Glutamatergic neuron (in vitro differentiated cells): ENCODE results near the gene TRIM9. TPM values are rescaled to one million over a fixed set of nuclear protein-coding genes. Genes with fewer than 3 reads are reported as not detected.

Source experiments
- DNase-seq: peaks from one replicate; pipeline ENCODE4 v3.0.0; 2022
- H3K27ac Mint-ChIP-seq: one replicate; pipeline ENCODE4 v1.8.0; 2020; ENCODE audit warnings: mild to moderate bottlenecking, mixed read lengths, inconsistent platforms; ENCODE audit not compliant: unreplicated experiment
- H3K27me3 Mint-ChIP-seq: one replicate; pipeline ENCODE4 v1.8.0; 2020; ENCODE audit warnings: mild to moderate bottlenecking, moderate library complexity, mixed read lengths, inconsistent platforms; ENCODE audit not compliant: unreplicated experiment
- H3K36me3 Mint-ChIP-seq: one replicate; pipeline ENCODE4 v1.8.0; 2020; ENCODE audit warnings: mild to moderate bottlenecking, mixed read lengths, inconsistent platforms; ENCODE audit not compliant: unreplicated experiment
- H3K4me1 Mint-ChIP-seq: one replicate; pipeline ENCODE4 v1.8.0; 2020; ENCODE audit warnings: mild to moderate bottlenecking, low read depth, mixed read lengths, inconsistent platforms; ENCODE audit not compliant: unreplicated experiment
- H3K4me3 Mint-ChIP-seq: one replicate; pipeline ENCODE4 v1.8.0; 2020; ENCODE audit warnings: mild to moderate bottlenecking, mixed read lengths, inconsistent platforms; ENCODE audit not compliant: unreplicated experiment
- H3K9me3 Mint-ChIP-seq: one replicate; pipeline ENCODE4 v1.8.0; 2020; ENCODE audit warnings: mild to moderate bottlenecking, moderate library complexity, mixed read lengths, inconsistent platforms; ENCODE audit not compliant: unreplicated experiment
- CTCF ChIP-seq: fragments of 200-600 bp; sonication (generic); IDR thresholded peaks from one replicate; pipeline ENCODE4 v1.5.0; 2021; ENCODE audit not compliant: partially characterized antibody, unreplicated experiment
- total RNA-seq: library from RNA; stranded (reverse); fragmentation: NEBNext Ultra II Directional; extraction: Animal tissue kit (Norgen Biotek cat#: 25700); gene quantifications from one replicate; pipeline ENCODE4 v1.2.1, GENCODE V29; 2021; ENCODE audit not compliant: unreplicated experiment

Gene TRIM9
- total RNA-seq, 1 donor from 2014 or later = 11.9 TPM

- H3K9me3 Mint-ChIP-seq = no peaks in the 10 kb centered on the region
- H3K4me1 Mint-ChIP-seq = peaks cover 1% of the 10 kb centered on the region
- no peak overlapping the region for H3K27ac Mint-ChIP-seq
- DNase-seq = no peak
- no peak for TF ChIP-seq CTCF
- H3K4me3 Mint-ChIP-seq = no peak overlapping the region
- H3K36me3 Mint-ChIP-seq = peaks cover 10% of the 10 kb centered on the region
- H3K27me3 Mint-ChIP-seq = no peaks in the 10 kb centered on the region
Measured at GRCh38 chr14:51059032-51059431, 35.9 kb downstream of the TRIM9 start.

- DNase-seq = no peak
- H3K27me3 Mint-ChIP-seq = no peaks in the 10 kb centered on the region
Measured at GRCh38 chr14:51058382-51058781, 36.5 kb downstream of the TRIM9 start.

GRCh38 chr14:51056421-51056820, 38.5 kb downstream of the TRIM9 start:
- Mint-ChIP-seq H3K4me1 (peaks cover 1% of the 10 kb centered on the region), H3K27me3 (no peaks in the 10 kb centered on the region), H3K4me3 (no peak overlapping the region), H3K36me3 (no peaks in the 10 kb centered on the region), H3K27ac (no peak overlapping the region), H3K9me3 (no peaks in the 10 kb centered on the region)
- no peak for DNase-seq
- no peak for TF ChIP-seq CTCF

More at GRCh38 chr14:51058382-51058781, 36.5 kb downstream of the TRIM9 start:
- TF ChIP-seq CTCF = no peak
- H3K9me3 Mint-ChIP-seq = no peaks in the 10 kb centered on the region
- peaks cover 1% of the 10 kb centered on the region for H3K4me1 Mint-ChIP-seq
- no peak overlapping the region for H3K4me3 Mint-ChIP-seq
- H3K36me3 Mint-ChIP-seq = peaks cover 10% of the 10 kb centered on the region
- no peak overlapping the region for H3K27ac Mint-ChIP-seq

- Mint-ChIP-seq H3K4me3 (no peak overlapping the region), H3K4me1 (peaks cover 1% of the 10 kb centered on the region), H3K9me3 (no peaks in the 10 kb centered on the region), H3K36me3 (no peaks in the 10 kb centered on the region), H3K27ac (no peak overlapping the region), H3K27me3 (no peaks in the 10 kb centered on the region)
- no peak for TF ChIP-seq CTCF
- DNase-seq = no peak
Measured at GRCh38 chr14:51053157-51053556, 41.7 kb downstream of the TRIM9 start.

- no peaks in the 10 kb centered on the region for H3K27me3 Mint-ChIP-seq
- peaks cover 9% of the 10 kb centered on the region for H3K4me1 Mint-ChIP-seq
- no peaks in the 10 kb centered on the region for H3K36me3 Mint-ChIP-seq
- H3K9me3 Mint-ChIP-seq = no peaks in the 10 kb centered on the region
- DNase-seq = no peak
- no peak for TF ChIP-seq CTCF
- H3K27ac Mint-ChIP-seq = no peak overlapping the region
- H3K4me3 Mint-ChIP-seq = no peak overlapping the region
Measured at GRCh38 chr14:51044961-51045360, 49.9 kb downstream of the TRIM9 start.
